Mucosa of rectum (tissue), 2 donors: ENCODE data around the gene ROBO2.

Source experiments
- H3K27ac ChIP-seq, 2 donors: one replicate each; pipeline ENCODE4 v1.7.0; 2013; ENCODE audit warnings: inconsistent platforms in 2 of 2, low read depth in 2 of 2, low read length in 2 of 2
- H3K27me3 ChIP-seq, 2 donors: one replicate each; pipeline ENCODE4 v1.7.0; 2013; ENCODE audit warnings: low read length in 2 of 2; ENCODE audit not compliant: control insufficient read depth in 2 of 2, insufficient read depth in 2 of 2
- H3K36me3 ChIP-seq, 2 donors: one replicate each; pipeline ENCODE4 v1.7.0; 2013; ENCODE audit warnings: low read length in 2 of 2; ENCODE audit not compliant: control insufficient read depth in 2 of 2, insufficient read depth in 2 of 2
- H3K4me1 ChIP-seq, 2 donors: one replicate each; pipeline ENCODE4 v1.7.0; 2013; ENCODE audit warnings: low read length in 2 of 2, mild to moderate bottlenecking in 1 of 2; ENCODE audit not compliant: control insufficient read depth in 2 of 2, insufficient read depth in 2 of 2
- H3K4me3 ChIP-seq, 2 donors: one replicate each; pipeline ENCODE4 v1.7.0; 2013; ENCODE audit warnings: low read length in 2 of 2
- H3K9ac ChIP-seq, 2 donors: one replicate each; pipeline ENCODE4 v1.7.0; 2013; ENCODE audit warnings: low read length in 2 of 2, low read depth in 1 of 2, mild to moderate bottlenecking in 1 of 2
- H3K9me3 ChIP-seq, 2 donors: one replicate each; pipeline ENCODE4 v1.7.0; 2013; ENCODE audit warnings: low read length in 2 of 2; ENCODE audit not compliant: control insufficient read depth in 2 of 2
- donor health status: healthy.
- donor health status: Normal muscosa, but diverticular disease.

Gene ROBO2

DNA sequence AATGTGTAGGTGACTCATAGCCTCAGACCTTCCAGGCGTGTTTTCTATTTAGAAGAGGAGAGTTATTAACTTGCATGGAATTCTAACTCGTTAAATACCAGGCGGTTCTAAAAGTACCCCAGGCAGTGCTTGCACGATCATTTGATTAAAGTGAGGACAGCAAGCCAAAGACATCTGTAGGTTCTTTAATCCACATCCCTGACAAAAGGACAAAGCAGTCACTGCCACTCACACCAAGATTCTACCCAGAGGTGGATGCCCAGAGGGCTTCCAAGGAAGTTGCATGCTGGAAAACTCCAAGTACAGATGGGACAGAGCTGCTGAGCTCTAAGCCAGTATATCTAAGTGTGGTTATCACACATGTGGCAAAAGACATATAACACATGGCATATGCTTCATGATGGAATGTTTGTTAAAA is 372.1 kb downstream of the ROBO2 start:
- H3K27me3 ChIP-seq: no peaks in the 10 kb centered on the region
- no peak overlapping the region for H3K4me3 ChIP-seq
- no peak overlapping the region for H3K9ac ChIP-seq
- no peaks in the 10 kb centered on the region for H3K36me3 ChIP-seq
- peaks cover 0 to 3% of the 10 kb centered on the region in 2 donors for H3K9me3 ChIP-seq
- no peaks in the 10 kb centered on the region for H3K4me1 ChIP-seq
- H3K27ac ChIP-seq: no peak overlapping the region

DNA sequence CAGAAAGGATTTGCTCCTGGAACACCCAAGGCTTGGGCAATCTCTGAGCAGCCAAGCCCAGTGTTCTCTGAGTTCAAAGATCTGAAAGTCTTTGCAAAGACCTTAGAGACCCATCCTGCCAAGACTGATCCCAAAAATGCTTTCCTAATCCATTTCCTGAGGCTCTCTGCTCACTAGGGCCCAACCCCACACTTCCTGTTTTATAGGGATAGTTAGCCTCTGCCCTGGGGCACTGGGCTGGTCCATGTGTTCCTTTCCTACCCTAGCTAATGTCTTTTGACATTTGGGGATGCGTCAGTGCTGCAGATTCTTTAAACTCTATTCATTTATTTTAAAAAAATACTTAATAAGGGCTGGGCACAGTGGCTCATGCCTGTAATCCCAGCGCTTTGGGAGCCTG is 372.7 kb downstream of the ROBO2 start:
- Histone ChIP-seq H3K36me3 (no peaks in the 10 kb centered on the region), H3K4me1 (no peaks in the 10 kb centered on the region), H3K9ac (no peak overlapping the region), H3K9me3 (peaks cover 0 to 3% of the 10 kb centered on the region in 2 donors), H3K27me3 (no peaks in the 10 kb centered on the region), H3K4me3 (no peak overlapping the region), H3K27ac (no peak overlapping the region)

DNA sequence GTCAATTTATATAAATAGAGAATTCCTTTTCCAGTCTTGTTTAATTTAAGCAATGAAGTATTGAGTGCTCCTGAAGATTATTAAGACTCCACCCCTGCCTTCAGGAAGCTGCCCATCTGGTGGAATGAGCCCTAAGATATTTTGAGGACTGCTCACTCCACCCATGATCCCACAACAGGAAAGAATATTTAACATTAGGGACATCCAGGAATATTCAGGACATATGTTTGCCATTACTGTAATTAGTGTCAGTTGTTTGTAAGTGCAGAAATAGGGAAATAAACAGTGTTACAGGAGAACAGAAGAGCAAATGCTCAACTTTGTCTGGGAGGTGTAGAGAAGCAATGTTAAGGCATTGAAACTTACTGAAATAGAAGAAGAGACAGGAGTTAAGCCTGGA is 375.0 kb downstream of the ROBO2 start:
- no peak overlapping the region for H3K27ac ChIP-seq
- no peak overlapping the region for H3K9ac ChIP-seq
- no peaks in the 10 kb centered on the region for H3K4me1 ChIP-seq
- H3K9me3 ChIP-seq: peaks cover 0 to 3% of the 10 kb centered on the region in 2 donors
- H3K36me3 ChIP-seq: no peaks in the 10 kb centered on the region
- H3K27me3 ChIP-seq: no peaks in the 10 kb centered on the region
- no peak overlapping the region for H3K4me3 ChIP-seq

DNA sequence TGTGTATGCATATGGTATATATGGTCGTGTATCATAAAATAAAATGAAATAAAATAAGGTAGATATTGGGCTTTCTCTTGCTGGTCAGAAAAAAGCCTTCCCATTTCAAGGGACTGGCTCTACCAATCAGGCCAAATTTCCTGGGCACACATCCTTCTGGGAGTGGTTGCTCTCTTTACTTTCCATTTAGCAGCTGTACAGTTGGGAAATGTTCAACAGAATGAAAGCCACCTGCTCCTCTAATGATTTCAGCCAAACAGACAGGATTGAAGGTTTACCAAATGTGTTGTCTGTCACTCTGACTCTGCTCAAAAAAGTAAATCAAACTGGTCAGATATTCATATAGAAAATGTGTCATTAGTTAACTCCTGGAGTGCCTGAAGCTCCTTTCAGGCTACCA is 380.4 kb downstream of the ROBO2 start:
- Histone ChIP-seq H3K9ac (no peak overlapping the region), H3K4me1 (no peaks in the 10 kb centered on the region), H3K9me3 (peaks cover 0 to 3% of the 10 kb centered on the region in 2 donors), H3K27me3 (no peaks in the 10 kb centered on the region), H3K27ac (no peak overlapping the region), H3K4me3 (no peak overlapping the region), H3K36me3 (no peaks in the 10 kb centered on the region)

DNA sequence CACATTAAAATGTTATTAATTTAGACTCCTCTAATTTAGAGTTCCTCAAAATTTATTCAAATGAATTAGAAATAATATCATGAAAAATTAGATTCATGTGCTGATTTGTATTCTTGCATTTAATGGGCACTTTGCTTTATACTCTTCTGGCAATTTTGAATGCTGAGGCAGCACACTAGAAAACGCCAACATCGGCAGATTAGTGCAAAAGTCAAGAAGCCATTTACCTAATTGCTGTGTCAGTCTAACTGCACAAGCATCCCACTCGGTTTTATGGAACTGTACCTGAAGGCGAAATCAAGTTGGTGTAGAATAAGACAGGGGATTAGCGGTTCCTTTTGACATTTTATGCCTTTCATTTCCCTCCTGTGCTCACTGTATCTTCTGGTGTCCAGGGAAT is 382.0 kb downstream of the ROBO2 start:
- Histone ChIP-seq H3K27ac (no peak overlapping the region), H3K4me3 (no peak overlapping the region), H3K9me3 (no peaks in the 10 kb centered on the region), H3K27me3 (no peaks in the 10 kb centered on the region), H3K36me3 (no peaks in the 10 kb centered on the region), H3K4me1 (no peaks in the 10 kb centered on the region), H3K9ac (no peak overlapping the region)

DNA sequence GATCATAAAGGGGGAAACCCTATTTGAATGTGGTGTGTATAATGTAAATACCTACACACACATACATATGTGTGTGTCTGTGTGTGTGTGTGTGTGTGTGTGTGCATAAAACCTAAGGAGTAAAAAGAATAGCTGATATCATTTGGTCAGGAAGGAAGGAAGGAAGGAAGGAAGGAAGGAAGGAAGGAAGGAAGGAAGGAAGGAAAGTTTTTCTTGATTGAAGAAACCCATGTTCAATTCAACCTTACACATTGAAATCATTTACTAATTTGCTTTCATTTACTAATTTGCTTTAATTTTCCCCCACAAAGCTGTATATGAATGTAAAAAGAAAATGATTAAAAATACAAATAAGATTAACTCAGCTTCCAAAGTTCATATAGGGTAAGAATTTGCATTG is 386.6 kb downstream of the ROBO2 start:
- no peaks in the 10 kb centered on the region for H3K27me3 ChIP-seq

DNA sequence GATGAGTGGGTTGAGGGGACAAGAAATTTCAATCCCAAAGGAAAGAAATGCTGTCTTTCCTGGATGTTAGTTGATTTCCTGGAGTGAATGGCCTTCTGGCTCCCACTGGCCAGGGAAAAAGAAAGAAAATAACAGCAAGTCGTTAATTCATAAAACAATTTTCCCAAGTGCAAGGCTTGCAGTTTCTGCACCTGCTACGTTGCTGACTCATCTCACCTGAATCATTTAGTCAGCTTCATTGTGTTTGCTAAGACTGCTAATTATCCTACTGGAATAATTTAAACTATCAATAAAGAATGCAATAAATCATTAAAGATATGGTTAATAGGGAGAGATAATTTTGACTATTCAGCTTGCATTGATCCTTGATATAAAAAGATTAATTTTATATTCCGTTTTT is 387.6 kb downstream of the ROBO2 start:
- Histone ChIP-seq H3K4me3 (no peak overlapping the region), H3K27ac (no peak overlapping the region), H3K36me3 (no peaks in the 10 kb centered on the region), H3K27me3 (no peaks in the 10 kb centered on the region), H3K4me1 (no peaks in the 10 kb centered on the region), H3K9me3 (no peaks in the 10 kb centered on the region), H3K9ac (no peak overlapping the region)

More for the DNA sequence above, 386.6 kb downstream of the ROBO2 start:
- Histone ChIP-seq H3K9ac (no peak overlapping the region), H3K4me3 (no peak overlapping the region), H3K9me3 (no peaks in the 10 kb centered on the region), H3K36me3 (no peaks in the 10 kb centered on the region), H3K4me1 (no peaks in the 10 kb centered on the region), H3K27ac (no peak overlapping the region)

DNA sequence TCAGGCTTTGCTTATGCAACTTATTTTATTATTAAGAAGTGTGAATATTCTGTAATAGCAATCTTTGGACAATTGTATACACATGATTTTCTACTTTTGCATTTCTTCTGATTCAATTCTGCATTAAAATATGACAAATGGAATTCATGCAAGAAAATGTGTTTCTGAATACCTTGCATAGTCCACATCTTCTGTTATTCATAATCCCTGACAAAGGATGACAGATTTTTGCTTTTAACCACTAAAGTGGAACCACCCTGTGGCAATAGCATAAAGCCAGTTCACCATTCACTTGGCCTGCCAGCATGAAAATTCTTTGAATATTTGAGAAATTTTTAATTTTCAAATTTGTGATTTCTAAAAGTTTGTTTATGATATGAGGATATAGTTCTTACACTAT is 397.0 kb downstream of the ROBO2 start:
- H3K27me3 ChIP-seq: no peaks in the 10 kb centered on the region
- no peaks in the 10 kb centered on the region for H3K36me3 ChIP-seq
- H3K27ac ChIP-seq: no peak overlapping the region
- no peak overlapping the region for H3K4me3 ChIP-seq
- no peak overlapping the region for H3K9ac ChIP-seq
- H3K4me1 ChIP-seq: no peaks in the 10 kb centered on the region
- no peaks in the 10 kb centered on the region for H3K9me3 ChIP-seq

DNA sequence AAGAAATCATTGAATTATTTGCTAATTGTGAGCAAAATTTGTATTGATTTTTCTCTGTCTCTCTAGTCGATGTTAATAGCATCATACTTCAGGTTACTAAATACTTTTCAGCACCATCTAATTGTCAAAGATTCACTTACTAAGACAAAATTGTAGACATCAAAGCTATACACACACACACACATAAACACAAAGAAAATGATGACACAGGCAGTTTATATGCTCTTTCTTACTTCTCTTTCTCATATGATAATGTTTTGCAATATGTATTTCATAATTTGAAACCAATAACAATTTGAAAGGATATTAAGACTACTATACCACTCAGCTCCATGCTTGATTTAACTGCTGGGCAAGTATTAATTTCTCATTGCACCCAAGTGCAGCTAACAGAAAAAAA is 406.2 kb downstream of the ROBO2 start:
- H3K4me3 ChIP-seq: no peak overlapping the region
- no peak overlapping the region for H3K9ac ChIP-seq
- no peaks in the 10 kb centered on the region for H3K9me3 ChIP-seq
- no peak overlapping the region for H3K27ac ChIP-seq
- no peaks in the 10 kb centered on the region for H3K4me1 ChIP-seq
- no peaks in the 10 kb centered on the region for H3K27me3 ChIP-seq
- H3K36me3 ChIP-seq: no peaks in the 10 kb centered on the region

DNA sequence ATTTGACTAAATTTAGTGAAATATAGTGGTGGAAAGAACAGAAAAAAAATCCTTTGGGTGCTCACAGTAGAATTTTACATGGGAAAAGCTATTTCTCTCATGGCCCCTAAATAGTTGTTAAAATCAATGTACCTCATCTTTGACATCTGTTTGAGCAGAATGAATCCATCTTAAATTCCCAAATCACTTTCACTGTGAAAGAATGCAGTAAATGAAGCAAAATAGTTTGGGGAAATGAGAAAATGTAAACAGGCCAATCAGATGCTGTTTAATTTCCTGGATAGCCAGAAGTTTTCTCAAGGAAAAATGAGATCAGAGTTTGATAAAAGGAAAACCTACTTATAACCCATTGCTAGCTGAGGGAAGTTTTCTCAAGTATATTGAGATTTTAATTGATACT is 406.9 kb downstream of the ROBO2 start:
- Histone ChIP-seq H3K27me3 (no peaks in the 10 kb centered on the region), H3K4me1 (no peaks in the 10 kb centered on the region), H3K27ac (no peak overlapping the region), H3K36me3 (no peaks in the 10 kb centered on the region), H3K9me3 (no peaks in the 10 kb centered on the region), H3K9ac (no peak overlapping the region), H3K4me3 (no peak overlapping the region)
